GM21367 (cell line): Measurements from ENCODE around the gene TP53I11.

ENCODE experiments used
- ATAC-seq: cut with Tn5 transposase; IDR thresholded peaks from one replicate; pipeline ENCODE4 v1.9.1; 2021; ENCODE audit not compliant: unreplicated experiment

Gene TP53I11, protein sequence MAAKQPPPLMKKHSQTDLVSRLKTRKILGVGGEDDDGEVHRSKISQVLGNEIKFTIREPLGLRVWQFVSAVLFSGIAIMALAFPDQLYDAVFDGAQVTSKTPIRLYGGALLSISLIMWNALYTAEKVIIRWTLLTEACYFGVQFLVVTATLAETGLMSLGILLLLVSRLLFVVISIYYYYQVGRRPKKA

DNA sequence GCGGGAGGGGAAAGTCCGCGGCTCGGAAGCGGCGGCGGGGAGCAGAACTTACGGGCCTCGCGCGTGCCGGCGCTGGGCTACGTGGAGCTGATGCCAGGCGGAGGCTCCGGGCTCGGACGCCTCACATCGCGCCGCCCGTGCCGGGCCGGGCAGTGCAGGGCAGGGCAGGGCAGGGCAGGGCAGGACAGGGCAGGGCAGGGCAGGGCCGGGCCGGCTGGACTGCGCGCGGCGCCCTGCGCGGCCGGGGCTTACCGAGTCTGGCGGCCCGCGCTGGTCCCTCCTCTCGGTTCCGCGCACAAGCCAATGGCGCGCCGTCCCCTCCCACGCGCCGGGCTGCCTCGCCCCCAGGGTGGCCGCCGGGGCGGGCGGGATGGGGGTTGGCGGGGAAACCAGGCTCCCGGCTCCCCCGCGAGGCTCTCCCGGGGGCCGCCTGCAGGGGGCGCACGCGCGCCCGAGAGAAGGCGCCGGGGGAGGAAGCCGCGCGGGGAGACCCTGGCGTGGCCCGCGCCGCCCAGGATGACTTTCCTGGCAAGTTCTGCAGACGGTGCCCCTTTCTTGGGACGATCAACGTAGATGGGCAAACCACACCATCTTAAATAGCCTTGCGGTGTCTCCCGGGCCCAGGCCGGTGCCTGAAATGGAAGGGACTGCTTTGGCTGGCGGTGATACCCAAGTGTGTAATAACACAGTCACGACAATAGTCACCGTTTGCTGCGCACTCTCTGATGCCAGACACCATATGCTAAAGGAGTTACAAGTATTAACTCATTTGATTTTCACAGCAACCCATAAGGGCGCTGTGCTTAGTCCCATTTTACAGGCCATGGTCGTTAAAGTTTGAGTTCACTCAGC lies at the start of gene TP53I11:
TP53I11 (minus strand) TSS at position 259 of the 852 bp plus-strand sequence. CDS start 12,548 bp downstream, outside the sequence.
- ATAC-seq: no peak

GRCh38 chr11:44999068-44999467 lies 48.4 kb upstream of the TP53I11 start:
- no peak for ATAC-seq

- ATAC-seq: no peak
Measured at GRCh38 chr11:44998051-44998450, 47.4 kb upstream of the TP53I11 start.

GRCh38 chr11:44997566-44997965 lies 46.9 kb upstream of the TP53I11 start:
- ATAC-seq: no peak

GRCh38 chr11:44994753-44995152 lies 44.1 kb upstream of the TP53I11 start:
- ATAC-seq: no peak

DNA sequence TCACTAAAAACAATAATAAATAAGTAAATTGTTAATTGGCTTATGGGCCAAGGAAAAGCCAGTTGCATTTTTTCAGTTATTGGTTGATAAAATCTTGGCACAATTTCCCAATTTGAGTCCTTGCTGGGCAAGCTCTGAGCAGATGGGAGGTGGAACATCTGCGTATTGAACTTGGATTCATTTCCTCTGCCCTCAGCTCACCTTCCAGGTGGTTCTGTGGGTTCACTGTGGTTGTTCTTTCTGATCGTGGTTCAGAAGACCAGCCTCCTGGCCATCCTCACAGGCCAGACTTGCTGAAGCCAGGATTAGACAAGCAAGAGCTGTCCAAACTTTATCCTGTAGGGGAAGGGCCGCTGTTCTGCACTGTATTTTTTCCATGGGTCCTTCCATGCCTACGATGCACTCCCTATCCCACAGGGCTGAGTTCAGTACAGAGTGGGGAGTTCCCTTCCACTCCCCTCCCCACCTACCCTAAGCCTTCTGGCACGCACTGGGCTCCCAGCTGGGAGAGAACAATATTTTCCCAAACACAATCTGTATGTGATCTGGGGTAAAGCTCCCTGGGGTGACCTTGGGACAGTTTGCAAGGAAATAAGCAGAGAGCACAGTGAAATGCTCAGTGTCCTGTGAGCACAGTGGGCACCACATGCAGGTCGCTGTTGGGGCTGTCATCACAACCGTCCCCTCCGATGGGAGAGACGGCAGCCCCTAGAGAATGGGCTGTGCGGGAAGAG lies 43.5 kb upstream of the TP53I11 start:
- ATAC-seq: no peak

GRCh38 chr11:44992774-44993173 lies 42.1 kb upstream of the TP53I11 start:
- no peak for ATAC-seq

DNA sequence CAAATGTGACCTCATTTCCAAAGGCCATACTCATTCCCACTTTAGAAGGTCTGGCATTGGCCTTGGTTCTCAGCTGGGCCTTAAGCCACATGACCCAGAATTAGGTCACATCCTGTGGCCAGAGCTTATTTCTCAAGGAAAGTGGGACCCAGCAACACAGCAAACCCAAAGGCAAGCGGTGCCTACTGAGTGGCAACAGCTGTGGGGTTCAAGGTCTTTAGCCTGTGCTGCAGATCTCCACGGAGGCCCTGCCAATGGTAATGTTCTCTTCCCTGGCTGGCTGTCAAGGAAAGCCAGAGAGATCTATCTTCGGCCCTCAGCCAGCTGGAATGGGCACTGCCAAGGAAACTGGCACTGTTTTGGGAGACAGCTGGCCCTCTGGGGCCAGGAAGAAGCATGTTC lies 41.5 kb upstream of the TP53I11 start:
- ATAC-seq: no peak

GRCh38 chr11:44990665-44991064 lies 40.0 kb upstream of the TP53I11 start:
- ATAC-seq: no peak

DNA sequence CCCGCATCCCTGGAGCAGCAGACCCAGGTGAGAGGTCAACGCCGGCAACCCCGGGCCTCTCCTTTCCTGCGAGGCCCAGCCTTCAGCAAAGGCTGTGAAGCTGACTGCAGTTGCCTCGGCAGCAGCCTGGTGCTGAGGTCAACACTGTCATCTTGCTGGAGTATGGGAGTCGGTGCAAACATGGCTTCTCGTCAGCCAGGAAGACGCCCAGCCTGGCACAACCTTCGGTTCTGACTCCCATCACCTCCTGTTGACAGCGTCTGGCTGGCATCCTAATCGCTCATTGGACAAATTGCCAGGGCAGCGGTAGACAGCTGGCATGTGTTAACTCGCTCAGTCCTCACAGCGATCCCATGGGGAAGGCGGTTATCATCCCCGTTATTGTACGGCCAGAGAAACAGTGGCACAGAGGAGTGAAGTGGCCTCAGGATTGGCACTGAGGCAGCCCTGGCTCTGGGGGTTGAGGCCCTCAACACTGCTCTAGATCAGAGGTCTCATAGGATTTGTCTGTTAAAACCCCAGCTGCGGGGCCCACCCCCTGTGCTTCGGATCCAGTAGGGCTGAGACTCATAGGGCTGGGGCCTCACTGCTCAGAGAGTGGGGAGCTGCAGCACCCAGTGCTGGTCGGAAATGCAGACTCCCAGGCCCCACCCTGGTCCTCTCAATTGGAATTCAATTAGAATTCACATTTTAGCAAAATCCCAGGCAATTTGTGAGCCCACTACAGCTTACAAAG lies 39.3 kb upstream of the TP53I11 start:
- ATAC-seq: no peak

- no peak for ATAC-seq
Measured at GRCh38 chr11:44988981-44989635, 38.4 kb upstream of the TP53I11 start.

DNA sequence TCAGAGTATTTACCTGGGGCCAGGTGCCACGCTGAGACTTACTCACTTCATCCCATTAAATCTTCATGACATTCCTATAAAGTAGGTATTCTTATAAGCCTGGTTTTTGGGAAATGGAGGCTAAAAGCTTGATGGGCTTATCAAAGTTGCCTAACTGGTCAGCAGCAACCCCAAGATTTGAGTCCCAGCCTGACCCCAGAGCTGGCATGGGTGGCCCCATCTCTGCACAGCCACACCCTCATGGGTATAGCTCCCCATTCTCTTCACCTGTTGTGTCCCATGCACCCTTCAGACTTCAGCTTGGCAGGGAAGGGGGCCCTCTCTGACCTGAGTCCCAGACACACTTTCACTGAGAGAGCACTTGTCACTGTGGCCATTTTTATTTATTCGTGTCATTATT lies 37.4 kb upstream of the TP53I11 start:
- no peak for ATAC-seq

GRCh38 chr11:44987506-44987905 lies 36.8 kb upstream of the TP53I11 start:
- no peak for ATAC-seq

- no peak for ATAC-seq
Measured at GRCh38 chr11:44986315-44986714, 35.6 kb upstream of the TP53I11 start.

DNA sequence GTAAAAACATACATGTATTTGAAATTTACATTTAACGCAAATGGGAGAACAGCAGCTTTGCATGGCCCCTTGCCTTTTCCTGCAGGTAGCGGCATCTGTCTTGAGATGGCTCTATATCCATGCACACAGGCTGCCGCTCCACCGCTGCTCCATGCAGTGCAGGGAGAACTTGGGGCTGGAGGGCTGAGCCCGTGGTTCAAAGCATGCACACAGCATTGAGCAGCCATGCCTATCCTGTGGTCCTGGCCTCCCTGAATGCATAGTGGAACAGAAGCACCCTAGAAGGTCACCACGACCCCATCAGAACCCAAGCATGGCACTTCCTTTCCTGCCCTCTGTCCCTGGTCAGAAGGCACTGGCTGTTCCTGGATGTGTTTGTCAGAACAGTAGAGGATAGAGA lies 35.0 kb upstream of the TP53I11 start:
- no peak for ATAC-seq

- ATAC-seq: no peak
Measured at GRCh38 chr11:44983786-44984185, 33.1 kb upstream of the TP53I11 start.

DNA sequence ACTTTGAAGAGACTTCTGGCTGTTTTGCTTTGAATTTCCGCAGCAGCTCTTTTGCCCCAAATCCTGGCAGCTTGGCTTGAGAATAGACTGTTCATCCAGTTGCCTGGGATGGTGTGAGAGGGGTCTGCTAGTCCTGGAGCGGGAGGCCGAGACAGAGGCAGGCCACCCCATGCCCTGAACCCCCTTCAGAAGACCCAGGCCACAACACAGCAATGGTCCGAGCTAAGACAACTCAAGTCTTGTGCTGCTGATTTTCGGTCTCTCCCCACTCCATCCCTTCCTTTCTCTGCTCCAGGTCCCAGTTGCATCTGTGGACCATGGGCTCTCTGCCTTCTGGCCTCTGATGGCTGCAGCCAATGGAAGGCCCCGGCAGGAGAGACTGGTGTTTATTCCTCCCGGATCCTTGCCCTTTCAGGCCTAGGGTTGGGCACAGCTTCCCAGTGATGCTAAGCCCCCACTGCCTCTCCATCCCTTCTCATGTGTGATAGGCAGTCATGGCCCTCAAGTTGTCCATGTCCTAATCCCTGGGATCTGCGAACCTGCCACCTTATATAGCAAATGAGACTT lies 31.9 kb upstream of the TP53I11 start:
- ATAC-seq: no peak

GRCh38 chr11:44980533-44981427 lies 30.1 kb upstream of the TP53I11 start:
- no peak for ATAC-seq
